HUES64 (cell line): ENCODE measurements around the gene ELL2.
"Not testable (repeated sequence)": the region's sequence is repeated elsewhere in the genome, so short reads cannot be mapped to it uniquely, and the experiment has no call there.

Experiments used
- H3K27ac ChIP-seq: 2 replicates; pipeline ENCODE4 v1.7.0; 2013; ENCODE audit warnings: low read depth, low read length, inconsistent platforms
- H3K27me3 ChIP-seq: 2 replicates; pipeline ENCODE4 v1.6.1; 2013; ENCODE audit warnings: mild to moderate bottlenecking, low read length; ENCODE audit not compliant: insufficient read depth
- H3K36me3 ChIP-seq: 2 replicates; pipeline ENCODE4 v1.6.1; 2013; ENCODE audit warnings: mild to moderate bottlenecking, low read length; ENCODE audit not compliant: insufficient read depth
- H3K4me1 ChIP-seq: 2 replicates; pipeline ENCODE4 v1.6.1; 2013; ENCODE audit warnings: mild to moderate bottlenecking, low read length, moderate library complexity; ENCODE audit not compliant: insufficient read depth
- H3K4me3 ChIP-seq: 2 replicates; pipeline ENCODE4 v1.5.1; 2013; ENCODE audit warnings: mild to moderate bottlenecking, low read length, moderate library complexity
- H3K9ac ChIP-seq: 2 replicates; pipeline ENCODE4 v1.6.1; 2013; ENCODE audit warnings: mild to moderate bottlenecking, low read depth, low read length
- H3K9me3 ChIP-seq: 2 replicates; pipeline ENCODE4 v1.6.1; 2013; ENCODE audit warnings: low read depth, low read length; ENCODE audit not compliant: insufficient read depth
- WGBS: fragments of 150-250, 120-280 bp; methylation state at CpG from one replicate; pipeline ENCODE4 v1.1.7; 2013; ENCODE audit warnings: missing lambda C conversion rate; 5-methylcytosine and 5-hydroxymethylcytosine counted together

The ELL2 gene

DNA sequence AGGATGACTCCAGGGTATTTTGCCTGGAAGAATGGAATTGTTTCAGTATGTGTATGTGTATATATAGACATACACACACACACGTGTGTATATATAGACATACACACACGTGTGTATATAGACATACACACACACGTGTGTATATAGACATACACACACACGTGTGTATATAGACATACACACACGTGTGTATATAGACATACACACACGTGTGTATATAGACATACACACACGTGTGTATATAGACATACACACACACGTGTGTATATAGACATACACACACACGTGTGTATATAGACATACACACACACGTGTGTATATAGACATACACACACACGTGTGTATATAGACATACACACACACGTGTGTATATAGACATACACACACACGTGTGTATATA, 34.4 kb downstream of the ELL2 start:
- not testable (repeated sequence) for H3K27ac ChIP-seq, H3K27me3 ChIP-seq, H3K36me3 ChIP-seq, H3K9ac ChIP-seq, H3K4me3 ChIP-seq, H3K9me3 ChIP-seq
- 84% methylated on average over 5 of the region's 13 CpGs for WGBS
- peaks cover 11% of the 10 kb centered on the region for H3K4me1 ChIP-seq

DNA sequence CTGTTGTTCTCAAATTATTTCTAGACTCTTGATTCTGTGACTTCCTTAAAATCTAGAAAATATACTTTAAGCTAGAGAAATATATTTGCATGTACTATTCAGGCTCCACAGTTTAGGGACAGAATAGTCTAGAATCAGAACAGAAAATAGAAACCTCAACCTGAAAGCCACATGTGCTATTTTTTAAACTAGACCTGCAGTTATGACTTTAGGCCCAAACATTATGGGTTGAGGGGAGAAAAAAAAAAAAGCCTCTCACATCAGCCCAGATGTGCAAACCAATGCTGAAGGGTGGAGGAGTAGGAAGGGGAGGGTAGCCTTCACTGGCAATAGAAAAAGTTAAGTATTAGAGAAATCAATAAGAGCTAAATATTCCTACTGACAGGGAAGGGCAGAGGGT, 35.7 kb downstream of the ELL2 start:
- H3K9me3 ChIP-seq: no peaks in the 10 kb centered on the region
- no peaks in the 10 kb centered on the region for H3K36me3 ChIP-seq
- H3K4me1 ChIP-seq: peaks cover 11% of the 10 kb centered on the region
- H3K4me3 ChIP-seq: no peak overlapping the region
- no peak overlapping the region for H3K9ac ChIP-seq
- H3K27ac ChIP-seq: no peak overlapping the region
- H3K27me3 ChIP-seq: no peaks in the 10 kb centered on the region

DNA sequence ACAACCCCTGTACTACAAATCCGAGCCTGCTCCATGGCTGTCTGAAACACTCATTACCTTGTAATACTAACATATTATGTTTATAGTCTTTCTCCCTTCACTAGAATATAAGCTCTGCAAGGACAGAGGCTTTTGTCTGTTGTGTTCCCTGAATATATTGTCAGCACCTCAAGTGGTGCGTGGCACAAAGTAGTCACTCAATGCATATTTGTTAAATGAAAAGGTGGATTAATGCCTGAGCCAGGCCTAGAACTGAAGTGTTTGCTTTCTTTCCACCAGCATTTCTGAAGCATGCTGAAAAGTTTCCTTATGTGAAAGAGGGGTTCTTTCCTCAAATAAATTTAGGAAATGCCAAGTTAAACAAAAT, 36.3 kb downstream of the ELL2 start:
- H3K9me3 ChIP-seq: no peaks in the 10 kb centered on the region
- H3K27me3 ChIP-seq: no peaks in the 10 kb centered on the region
- no peak overlapping the region for H3K27ac ChIP-seq
- H3K9ac ChIP-seq: no peak overlapping the region
- H3K36me3 ChIP-seq: no peaks in the 10 kb centered on the region
- no peak overlapping the region for H3K4me3 ChIP-seq
- WGBS: 74% methylated on average over 2 of the region's 2 CpGs
- H3K4me1 ChIP-seq: peaks cover 11% of the 10 kb centered on the region

DNA sequence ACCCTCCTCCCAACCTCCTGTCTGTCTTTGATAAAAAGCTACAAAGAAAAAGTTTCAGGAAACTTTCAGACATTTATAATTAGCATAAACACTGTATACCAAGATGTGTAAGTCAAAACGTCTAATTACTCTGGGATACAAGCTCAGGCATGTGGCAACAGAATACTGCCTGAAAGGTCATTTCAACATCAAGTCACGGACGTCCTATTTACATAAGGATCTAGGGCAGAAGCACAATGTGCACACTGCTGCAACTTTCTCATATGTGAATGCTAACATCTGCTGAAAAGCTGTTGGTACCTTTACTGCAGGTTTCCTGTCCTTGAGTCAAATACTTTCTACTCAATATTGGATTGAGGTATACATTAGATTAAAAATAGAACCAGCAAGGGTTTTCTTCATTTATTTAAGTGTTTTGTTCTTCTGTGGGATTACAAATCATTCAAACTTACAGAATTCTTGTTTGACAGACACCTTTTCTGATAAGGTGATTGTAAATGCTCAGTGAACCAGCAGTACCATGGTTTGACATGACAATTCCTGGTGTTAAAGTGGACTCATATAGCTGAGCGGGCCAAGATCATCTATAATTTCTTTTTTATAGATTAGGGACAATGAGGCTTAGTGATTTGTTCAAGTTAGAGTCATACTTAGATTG, 36.8 kb downstream of the ELL2 start:
- H3K36me3 ChIP-seq: no peaks in the 10 kb centered on the region
- H3K27ac ChIP-seq: no peak overlapping the region
- H3K9me3 ChIP-seq: no peaks in the 10 kb centered on the region
- H3K27me3 ChIP-seq: no peaks in the 10 kb centered on the region
- no peak overlapping the region for H3K4me3 ChIP-seq
- peaks cover 7% of the 10 kb centered on the region; the same call in 1 of the 2 replicates for H3K4me1 ChIP-seq
- 89% methylated on average over 4 of the region's 4 CpGs for WGBS
- no peak overlapping the region for H3K9ac ChIP-seq

DNA sequence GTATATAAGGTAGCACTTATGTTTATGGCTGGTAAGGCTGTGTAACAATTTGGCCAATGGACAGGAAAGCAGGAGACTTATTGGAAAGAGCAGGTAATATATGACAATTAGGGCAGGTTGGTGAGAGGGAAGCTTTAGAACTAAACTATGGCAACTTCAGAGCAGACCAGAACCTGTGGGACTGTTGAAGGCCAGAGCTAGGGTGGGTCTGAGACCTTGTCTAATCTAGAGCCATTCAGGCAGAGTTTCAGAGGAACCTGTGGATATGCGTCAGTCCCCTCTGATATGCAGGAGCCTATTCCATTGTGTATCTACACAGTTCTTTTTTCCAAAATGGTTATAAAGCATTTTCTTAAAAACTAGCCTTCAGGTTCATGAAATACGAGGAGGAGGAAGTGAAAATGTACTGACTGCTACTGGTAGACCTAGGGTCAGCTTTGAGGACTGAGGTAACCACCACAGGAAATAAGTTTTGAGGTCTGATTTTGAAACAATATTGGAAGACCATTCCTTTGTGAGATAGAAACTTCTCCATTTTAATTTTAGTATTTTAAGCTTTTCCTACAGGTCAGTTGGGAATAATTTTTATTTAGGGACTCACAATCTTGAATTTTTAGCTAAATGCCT, 37.6 kb downstream of the ELL2 start:
- no peak overlapping the region for H3K27ac ChIP-seq

DNA sequence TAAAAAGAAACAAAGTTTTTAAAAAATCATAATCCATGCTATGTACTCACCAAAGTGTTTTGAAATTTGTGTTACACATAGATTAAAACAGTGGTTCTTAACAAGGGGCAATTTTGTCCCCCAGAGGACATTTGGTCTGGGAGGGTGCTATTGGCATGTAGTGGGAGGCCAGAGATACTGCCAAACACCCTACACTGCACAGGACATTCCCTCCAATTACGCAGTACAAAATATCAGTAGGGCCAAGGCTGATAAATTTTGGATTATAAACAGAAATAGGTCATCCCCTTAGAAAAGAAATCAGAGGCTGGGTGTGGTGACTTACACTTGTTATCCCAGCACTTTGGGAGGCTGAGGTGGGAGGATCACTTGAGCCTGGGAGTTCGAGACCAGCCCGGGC, 38.9 kb downstream of the ELL2 start:
- H3K4me1 ChIP-seq: no peaks in the 10 kb centered on the region
- no peak overlapping the region for H3K4me3 ChIP-seq
- no peaks in the 10 kb centered on the region for H3K9me3 ChIP-seq
- WGBS: 80% methylated on average over 2 of the region's 3 CpGs
- no peaks in the 10 kb centered on the region for H3K27me3 ChIP-seq
- H3K9ac ChIP-seq: no peak overlapping the region
- no peak overlapping the region for H3K27ac ChIP-seq
- H3K36me3 ChIP-seq: no peaks in the 10 kb centered on the region

More for the DNA sequence above, 37.6 kb downstream of the ELL2 start:
- H3K4me3 ChIP-seq: no peak overlapping the region
- WGBS: 87% methylated on average over 2 of the region's 2 CpGs
- H3K9me3 ChIP-seq: no peaks in the 10 kb centered on the region
- no peaks in the 10 kb centered on the region for H3K27me3 ChIP-seq
- H3K4me1 ChIP-seq: peaks cover 7% of the 10 kb centered on the region; the same call in 1 of the 2 replicates
- no peaks in the 10 kb centered on the region for H3K36me3 ChIP-seq
- no peak overlapping the region for H3K9ac ChIP-seq

DNA sequence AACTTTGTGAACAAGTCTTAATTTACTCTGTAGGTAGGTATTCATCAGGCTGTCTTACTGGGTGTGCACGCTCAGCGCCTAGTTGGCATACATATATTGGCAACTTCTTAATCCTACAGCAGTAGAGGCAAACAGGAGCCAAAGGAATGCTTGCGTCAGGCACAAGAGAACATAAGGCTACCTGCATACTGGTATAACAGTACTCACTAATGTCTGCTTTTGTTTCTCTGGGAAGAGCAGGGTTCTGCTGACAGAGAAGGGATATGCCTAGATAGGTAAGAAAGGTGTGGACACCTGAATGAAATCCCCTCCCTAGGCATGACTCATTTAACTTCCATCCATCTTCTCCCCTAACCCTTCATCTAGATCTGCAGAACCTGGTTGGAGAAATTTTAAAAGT, 40.1 kb downstream of the ELL2 start:
- H3K4me3 ChIP-seq: no peak overlapping the region
- H3K27me3 ChIP-seq: no peaks in the 10 kb centered on the region
- no peaks in the 10 kb centered on the region for H3K9me3 ChIP-seq
- H3K27ac ChIP-seq: no peak overlapping the region
- H3K36me3 ChIP-seq: no peaks in the 10 kb centered on the region
- H3K9ac ChIP-seq: no peak overlapping the region
- WGBS: 98% methylated on average over 3 of the region's 3 CpGs
- H3K4me1 ChIP-seq: peaks cover 11% of the 10 kb centered on the region

DNA sequence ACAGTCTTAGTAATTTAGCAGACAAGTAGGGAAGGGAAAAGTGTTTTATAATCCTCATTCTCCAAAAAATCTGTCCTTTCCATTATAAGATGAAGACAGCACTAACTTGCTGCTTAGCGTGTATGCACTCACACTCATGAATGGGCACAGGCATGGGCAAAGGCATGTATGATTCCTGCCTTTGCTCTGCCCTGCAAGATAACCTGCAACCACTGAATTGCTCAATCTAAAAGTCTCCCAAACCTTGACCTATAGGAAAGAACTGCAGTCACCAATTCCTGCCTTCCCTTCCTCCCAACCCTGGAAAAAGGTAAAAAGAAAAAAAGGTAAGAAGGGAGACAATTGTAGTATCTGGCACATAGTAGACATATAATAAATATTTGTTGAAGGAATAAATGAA, 40.8 kb downstream of the ELL2 start:
- Histone ChIP-seq H3K27ac (no peak overlapping the region), H3K4me1 (peaks cover 12% of the 10 kb centered on the region), H3K36me3 (no peaks in the 10 kb centered on the region), H3K9ac (no peak overlapping the region), H3K27me3 (no peaks in the 10 kb centered on the region), H3K4me3 (no peak overlapping the region), H3K9me3 (no peaks in the 10 kb centered on the region)
- 91% methylated on average over 1 of the region's 1 CpG for WGBS

DNA sequence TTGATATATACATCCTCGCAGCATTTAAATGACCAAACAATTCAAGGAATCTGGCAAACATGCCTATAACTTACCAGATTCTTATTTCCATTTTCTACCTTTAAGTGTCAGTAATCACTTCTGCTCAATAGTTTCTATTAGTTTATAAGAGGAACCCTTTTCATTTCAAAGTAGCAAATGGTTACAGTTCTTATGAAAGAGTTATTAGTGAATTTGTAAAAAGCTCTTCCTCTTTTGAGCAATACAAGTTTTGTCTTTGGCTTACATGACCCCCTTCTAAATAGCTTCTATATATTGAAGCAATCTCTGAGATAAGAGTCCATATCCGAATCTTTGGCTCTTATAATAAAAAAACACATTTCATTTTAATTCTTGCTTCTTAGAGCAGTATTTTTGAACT, 42.0 kb downstream of the ELL2 start:
- Histone ChIP-seq H3K4me1 (peaks cover 12% of the 10 kb centered on the region), H3K36me3 (no peaks in the 10 kb centered on the region), H3K9ac (no peak overlapping the region), H3K9me3 (no peaks in the 10 kb centered on the region), H3K27me3 (no peaks in the 10 kb centered on the region), H3K4me3 (no peak overlapping the region), H3K27ac (no peak overlapping the region)
- WGBS: 97% methylated on average over 2 of the region's 2 CpGs

DNA sequence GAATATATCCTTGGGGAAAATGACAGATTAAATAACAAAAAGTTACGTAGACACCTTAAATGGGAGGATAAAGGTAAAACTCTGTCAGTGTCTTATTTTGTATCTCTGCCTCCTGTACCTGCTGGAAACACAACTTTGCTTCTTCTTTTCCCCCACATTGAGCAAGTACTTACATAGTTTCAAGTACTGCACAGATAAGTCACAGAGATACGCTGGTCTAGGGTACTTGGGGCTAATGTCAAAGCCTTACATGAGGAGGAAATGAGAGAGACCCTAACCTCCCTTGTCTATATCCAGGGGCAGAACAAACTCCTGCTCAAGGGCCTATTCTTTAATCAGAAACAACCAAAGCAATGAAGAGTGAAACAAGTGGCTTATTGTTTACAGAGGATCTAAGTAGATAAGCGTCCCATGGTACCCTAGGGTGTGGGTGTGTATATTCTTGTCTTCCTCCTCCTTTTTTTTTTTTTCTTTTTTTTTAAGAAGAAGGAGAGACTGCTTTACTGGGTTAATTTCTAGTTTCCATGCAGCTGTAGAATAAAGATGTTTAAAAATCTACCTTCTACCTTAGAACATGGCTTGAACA, 43.1 kb downstream of the ELL2 start:
- Histone ChIP-seq H3K27ac (no peak overlapping the region), H3K4me3 (no peak overlapping the region), H3K27me3 (no peaks in the 10 kb centered on the region), H3K36me3 (no peaks in the 10 kb centered on the region), H3K9ac (no peak overlapping the region), H3K4me1 (peaks cover 12% of the 10 kb centered on the region), H3K9me3 (no peaks in the 10 kb centered on the region)
- 80% methylated on average over 3 of the region's 3 CpGs for WGBS

DNA sequence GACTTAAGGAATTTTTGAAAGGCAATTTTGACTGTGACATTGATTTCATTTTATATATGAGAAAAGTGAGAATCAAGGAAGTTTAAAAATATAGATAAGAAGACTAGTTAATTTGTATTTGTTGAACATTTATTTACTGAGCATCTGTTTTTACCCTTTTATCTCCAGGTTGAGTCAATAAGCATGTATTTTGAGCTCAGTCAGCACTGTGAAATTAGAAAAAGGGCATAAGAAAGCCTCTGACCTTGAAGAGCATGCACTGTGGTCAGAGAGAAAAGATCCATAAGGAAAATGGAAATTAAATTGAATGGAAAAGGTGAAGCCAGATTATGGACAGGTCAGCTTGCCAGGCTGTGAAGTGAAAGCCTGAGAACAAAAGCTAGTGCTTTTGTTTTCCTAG, 44.4 kb downstream of the ELL2 start:
- no peaks in the 10 kb centered on the region for H3K27me3 ChIP-seq

More for the DNA sequence above, 44.4 kb downstream of the ELL2 start:
- H3K4me1 ChIP-seq: peaks cover 12% of the 10 kb centered on the region
- no peak overlapping the region for H3K9ac ChIP-seq
- H3K4me3 ChIP-seq: no peak overlapping the region
- no peak overlapping the region for H3K27ac ChIP-seq
- H3K9me3 ChIP-seq: no peaks in the 10 kb centered on the region
- no peaks in the 10 kb centered on the region for H3K36me3 ChIP-seq
